ENCODE results near the gene PRPF19. TPM values are rescaled to one million over a fixed set of nuclear protein-coding genes. Genes with fewer than 3 reads are reported as not detected.

Gene PRPF19
- total RNA-seq, 1 donor from 2014 or later: 61.9 TPM

DNA sequence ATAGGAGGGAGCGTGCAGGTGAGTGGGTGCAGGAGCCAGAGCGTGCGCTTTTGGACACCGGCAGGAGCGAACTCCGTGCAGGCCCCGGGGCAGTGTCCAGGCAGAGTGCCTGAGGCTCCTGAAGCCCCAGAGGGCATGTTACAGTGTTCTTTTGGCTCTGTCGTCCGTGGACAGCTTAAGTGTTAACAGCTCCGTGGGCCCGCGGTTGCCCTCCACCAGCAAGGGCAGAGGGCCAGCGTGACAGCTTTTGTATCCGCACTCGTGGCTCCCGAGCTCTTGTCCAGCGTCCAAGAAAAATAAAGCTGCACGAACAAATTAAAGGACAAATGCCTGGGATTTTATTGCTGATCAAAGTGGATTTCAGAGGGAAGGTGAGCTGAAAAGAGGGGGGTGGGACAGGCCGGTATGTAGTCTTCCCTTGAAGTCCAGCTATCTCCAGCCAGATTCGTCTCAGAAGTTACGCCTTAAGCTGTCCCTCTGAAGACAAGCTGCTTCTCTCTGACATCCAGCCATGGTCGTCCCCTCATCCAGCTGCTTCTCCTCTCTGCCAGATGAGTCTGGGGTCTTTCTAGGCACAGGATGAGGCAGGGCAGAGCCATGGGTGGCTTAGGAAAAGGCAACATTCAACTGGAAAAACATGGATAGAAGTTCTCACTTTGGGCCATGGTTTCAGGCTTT lies 6.6 kb upstream of the PRPF19 start:
- FAIRE-seq (no peak), DNase-seq (ENCODE audit: low read depth) (no peak)
- H3K79me2 ChIP-seq (ENCODE audit: insufficient read depth, low read length): peaks cover 35% of the 10 kb centered on the region
- peak overlapping the region; percentile 66 for H3K4me3 ChIP-seq (ENCODE audit: insufficient read depth, low read depth, low read length)
- H3K9ac ChIP-seq (ENCODE audit: low read length): peak overlapping the region; percentile 81
- H3K4me1 ChIP-seq (ENCODE audit: insufficient read depth, low read length): peaks cover 23% of the 10 kb centered on the region
- H3K4me1 Mint-ChIP-seq (ENCODE audit: low read depth, unreplicated experiment): peaks cover 7% of the 10 kb centered on the region
- H4K20me1 ChIP-seq (ENCODE audit: insufficient read depth, low read length): peaks cover 7% of the 10 kb centered on the region
- peaks cover 6% of the 10 kb centered on the region for H3K27me3 ChIP-seq (ENCODE audit: insufficient read depth, low read length)
- no peak for TF ChIP-seq EZH2 (IDR thresholded peaks at IDR 0.05; ENCODE audit: insufficient read depth, low read length)
- TF ChIP-seq, protein P1, sequence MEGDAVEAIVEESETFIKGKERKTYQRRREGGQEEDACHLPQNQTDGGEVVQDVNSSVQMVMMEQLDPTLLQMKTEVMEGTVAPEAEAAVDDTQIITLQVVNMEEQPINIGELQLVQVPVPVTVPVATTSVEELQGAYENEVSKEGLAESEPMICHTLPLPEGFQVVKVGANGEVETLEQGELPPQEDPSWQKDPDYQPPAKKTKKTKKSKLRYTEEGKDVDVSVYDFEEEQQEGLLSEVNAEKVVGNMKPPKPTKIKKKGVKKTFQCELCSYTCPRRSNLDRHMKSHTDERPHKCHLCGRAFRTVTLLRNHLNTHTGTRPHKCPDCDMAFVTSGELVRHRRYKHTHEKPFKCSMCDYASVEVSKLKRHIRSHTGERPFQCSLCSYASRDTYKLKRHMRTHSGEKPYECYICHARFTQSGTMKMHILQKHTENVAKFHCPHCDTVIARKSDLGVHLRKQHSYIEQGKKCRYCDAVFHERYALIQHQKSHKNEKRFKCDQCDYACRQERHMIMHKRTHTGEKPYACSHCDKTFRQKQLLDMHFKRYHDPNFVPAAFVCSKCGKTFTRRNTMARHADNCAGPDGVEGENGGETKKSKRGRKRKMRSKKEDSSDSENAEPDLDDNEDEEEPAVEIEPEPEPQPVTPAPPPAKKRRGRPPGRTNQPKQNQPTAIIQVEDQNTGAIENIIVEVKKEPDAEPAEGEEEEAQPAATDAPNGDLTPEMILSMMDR (IDR thresholded peaks at IDR 0.05; ENCODE audit: insufficient read depth, low read depth, low read length): no peak
- peak overlapping the region; percentile 82 for H2AFZ ChIP-seq (ENCODE audit: low read depth, low read length)
- H3K4me3 Mint-ChIP-seq (ENCODE audit: unreplicated experiment): peak overlapping the region; percentile 100
- no peaks in the 10 kb centered on the region for H3K36me3 ChIP-seq (ENCODE audit: insufficient read depth, low read length)
- H3K4me2 ChIP-seq (ENCODE audit: low read length): peak overlapping the region; percentile 86
- H3K9me3 Mint-ChIP-seq (ENCODE audit: unreplicated experiment): peaks cover 7% of the 10 kb centered on the region
- H3K9me3 ChIP-seq (ENCODE audit: insufficient read depth, low read depth, low read length): no peaks in the 10 kb centered on the region
- H3K27ac Mint-ChIP-seq (ENCODE audit: unreplicated experiment): no peak overlapping the region
- H3K36me3 Mint-ChIP-seq (ENCODE audit: low read depth, unreplicated experiment): no peaks in the 10 kb centered on the region
- H3K27ac ChIP-seq (ENCODE audit: low read depth, low read length): peak overlapping the region; percentile 84
- peaks cover 32% of the 10 kb centered on the region for H3K27me3 Mint-ChIP-seq (ENCODE audit: low read depth, unreplicated experiment)

DNA sequence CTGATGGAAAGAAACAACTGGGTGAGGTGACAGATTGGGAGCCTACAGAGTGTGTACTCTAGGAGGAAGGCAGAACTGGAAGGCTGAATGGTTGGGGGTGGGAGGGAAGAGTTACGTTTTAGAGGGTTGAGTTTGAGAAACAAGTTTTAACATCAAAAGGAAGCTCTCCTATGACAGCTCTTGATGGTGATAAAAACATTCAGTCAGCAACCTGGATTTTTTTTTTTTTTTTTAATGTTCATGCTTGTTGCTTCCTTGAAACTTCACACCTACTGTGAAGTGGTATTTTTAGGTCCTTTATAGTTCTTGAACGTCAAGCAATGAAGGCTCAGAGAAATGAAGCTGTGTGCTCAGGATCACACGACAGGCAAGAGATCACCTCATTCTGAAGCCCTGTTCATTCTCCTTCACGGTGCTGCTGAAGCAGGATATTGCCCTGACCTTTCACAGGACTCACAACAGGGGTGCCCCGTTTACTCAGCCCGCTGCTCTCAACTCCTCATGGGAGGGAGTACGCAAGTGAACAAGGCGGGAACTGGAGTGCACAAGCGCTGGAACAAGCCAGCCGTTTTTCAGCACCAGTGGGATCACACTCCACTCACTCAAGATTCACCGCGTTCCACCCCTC lies 6.0 kb upstream of the PRPF19 start:
- H3K4me3 Mint-ChIP-seq (ENCODE audit: unreplicated experiment): peak overlapping the region; percentile 58
- Histone ChIP-seq H3K4me2 (ENCODE audit: low read length) (peak overlapping the region; percentile 86), H3K4me3 (ENCODE audit: insufficient read depth, low read depth, low read length) (no peak overlapping the region), H4K20me1 (ENCODE audit: insufficient read depth, low read length) (peaks cover 4% of the 10 kb centered on the region), H3K9ac (ENCODE audit: low read length) (peak overlapping the region; percentile 81), H3K9me3 (ENCODE audit: insufficient read depth, low read depth, low read length) (no peaks in the 10 kb centered on the region), H3K4me1 (ENCODE audit: insufficient read depth, low read length) (peaks cover 23% of the 10 kb centered on the region), H3K27me3 (ENCODE audit: insufficient read depth, low read length) (peaks cover 6% of the 10 kb centered on the region), H3K36me3 (ENCODE audit: insufficient read depth, low read length) (no peaks in the 10 kb centered on the region), H3K27ac (ENCODE audit: low read depth, low read length) (no peak overlapping the region), H2AFZ (ENCODE audit: low read depth, low read length) (peak overlapping the region; percentile 82), H3K79me2 (ENCODE audit: insufficient read depth, low read length) (peaks cover 29% of the 10 kb centered on the region)
- no peaks in the 10 kb centered on the region for H3K36me3 Mint-ChIP-seq (ENCODE audit: low read depth, unreplicated experiment)
- peaks cover 7% of the 10 kb centered on the region for H3K4me1 Mint-ChIP-seq (ENCODE audit: low read depth, unreplicated experiment)
- peaks cover 7% of the 10 kb centered on the region for H3K9me3 Mint-ChIP-seq (ENCODE audit: unreplicated experiment)
- TF ChIP-seq, protein P1 (IDR thresholded peaks at IDR 0.05; ENCODE audit: insufficient read depth, low read depth, low read length): no peak
- no peak for TF ChIP-seq EZH2 (IDR thresholded peaks at IDR 0.05; ENCODE audit: insufficient read depth, low read length)
- no peak overlapping the region for H3K27ac Mint-ChIP-seq (ENCODE audit: unreplicated experiment)
- H3K27me3 Mint-ChIP-seq (ENCODE audit: low read depth, unreplicated experiment): peaks cover 34% of the 10 kb centered on the region
- no peak for DNase-seq (ENCODE audit: low read depth)
- FAIRE-seq: no peak

All from astrocyte (in vitro differentiated cells and primary cell).